H9 (cell line): ENCODE measurements around the gene CTDSPL2. TPM values are rescaled to one million over a fixed set of nuclear protein-coding genes. Genes with fewer than 3 reads are reported as not detected.

Experiments
- DNase-seq: peaks from one replicate; pipeline ENCODE4 v3.0.0-alpha.2; 2017
- H2AFZ ChIP-seq: one replicate; pipeline ENCODE4 v1.6.1; 2013; ENCODE audit warnings: mild to moderate bottlenecking, low read length, control low read depth, moderate library complexity
- H2AK5ac ChIP-seq: 2 replicates; pipeline ENCODE4 v1.6.1; 2013; ENCODE audit warnings: low read length, control low read depth, mixed read lengths; ENCODE audit not compliant: insufficient read length
- H2BK120ac ChIP-seq: one replicate; pipeline ENCODE4 v1.6.1; 2013; ENCODE audit warnings: low read depth, mild to moderate bottlenecking, low read length, control low read depth, inconsistent platforms; ENCODE audit not compliant: poor library complexity, severe bottlenecking
- H2BK12ac ChIP-seq: 2 replicates; pipeline ENCODE4 v1.6.1; 2013; ENCODE audit warnings: low read length, control low read depth, mixed read lengths, low read depth; ENCODE audit not compliant: insufficient read length
- H2BK15ac ChIP-seq: 2 replicates; pipeline ENCODE4 v1.6.1; 2013; ENCODE audit warnings: low read depth, low read length, control low read depth
- H2BK20ac ChIP-seq: one replicate; pipeline ENCODE4 v1.6.1; 2013; ENCODE audit warnings: low read depth, mild to moderate bottlenecking, low read length, control low read depth, inconsistent platforms; ENCODE audit not compliant: poor library complexity, severe bottlenecking
- H2BK5ac ChIP-seq: 2 replicates; pipeline ENCODE4 v1.6.1; 2013; ENCODE audit warnings: low read length, control low read depth, mixed read lengths; ENCODE audit not compliant: insufficient read length
- H3K14ac ChIP-seq: 2 replicates; pipeline ENCODE4 v1.6.1; 2013; ENCODE audit warnings: low read length, control low read depth; ENCODE audit not compliant: insufficient read depth
- H3K18ac ChIP-seq: 2 replicates; pipeline ENCODE4 v1.6.1; 2013; ENCODE audit warnings: low read depth, mild to moderate bottlenecking, mixed read lengths, low read length, control low read depth; ENCODE audit not compliant: insufficient read length
- H3K23ac ChIP-seq: 2 replicates; pipeline ENCODE4 v1.6.1; 2013; ENCODE audit warnings: low read length, control low read depth, mixed read lengths, low read depth; ENCODE audit not compliant: insufficient read length
- H3K23me2 ChIP-seq: 2 replicates; pipeline ENCODE4 v1.6.1; 2013; ENCODE audit warnings: low read depth, mild to moderate bottlenecking, mixed read lengths, low read length, control low read depth; ENCODE audit not compliant: insufficient read length, poor library complexity, severe bottlenecking
- H3K27ac ChIP-seq: 2 replicates; pipeline ENCODE4 v1.5.1; 2013; ENCODE audit warnings: low read length, control low read depth, mixed read lengths, low read depth; ENCODE audit not compliant: insufficient read length
- H3K27me3 ChIP-seq: 2 replicates; pipeline ENCODE4 v1.6.1; 2013; ENCODE audit warnings: low read length, control low read depth, inconsistent platforms; ENCODE audit not compliant: insufficient read depth
- H3K4ac ChIP-seq: 2 replicates; pipeline ENCODE4 v1.6.1; 2013; ENCODE audit warnings: low read depth, mild to moderate bottlenecking, control low read depth, inconsistent platforms, low read length, moderate library complexity
- H3K4me1 ChIP-seq: 2 replicates; pipeline ENCODE4 v1.6.1; 2013; ENCODE audit warnings: low read length, control low read depth, inconsistent platforms; ENCODE audit not compliant: insufficient read depth
- H3K4me2 ChIP-seq: 2 replicates; pipeline ENCODE4 v1.6.1; 2013; ENCODE audit warnings: low read length, control low read depth, mixed read lengths; ENCODE audit not compliant: insufficient read length, insufficient read depth
- H3K56ac ChIP-seq: 2 replicates; pipeline ENCODE4 v1.6.1; 2013; ENCODE audit warnings: low read depth, mild to moderate bottlenecking, mixed read lengths, low read length, control low read depth; ENCODE audit not compliant: insufficient read length
- H3K79me1 ChIP-seq: 2 replicates; pipeline ENCODE4 v1.6.1; 2013; ENCODE audit warnings: low read depth, mild to moderate bottlenecking, moderate library complexity, low read length, control low read depth, inconsistent platforms; ENCODE audit not compliant: insufficient read depth, poor library complexity, severe bottlenecking
- H3K79me2 ChIP-seq: 2 replicates; pipeline ENCODE4 v1.6.1; 2013; ENCODE audit warnings: low read length, control low read depth, inconsistent platforms; ENCODE audit not compliant: insufficient read depth
- H3K9ac ChIP-seq: 2 replicates; pipeline ENCODE4 v1.6.1; 2013; ENCODE audit warnings: low read length, control low read depth, mixed read lengths; ENCODE audit not compliant: insufficient read length; ENCODE audit errors: extremely low read depth
- H3K9me3 ChIP-seq: one replicate; pipeline ENCODE4 v1.6.1; 2013; ENCODE audit warnings: low read depth, low read length, inconsistent platforms; ENCODE audit not compliant: control insufficient read depth
- H3T11ph ChIP-seq: one replicate; pipeline ENCODE4 v1.6.1; 2013; ENCODE audit warnings: mild to moderate bottlenecking, low read length, control low read depth, inconsistent platforms
- H4K20me1 ChIP-seq: one replicate; pipeline ENCODE4 v1.6.1; 2013; ENCODE audit not compliant: control insufficient read depth, insufficient read length, insufficient read depth
- H4K5ac ChIP-seq: 2 replicates; pipeline ENCODE4 v1.6.1; 2013; ENCODE audit warnings: low read depth, mild to moderate bottlenecking, mixed read lengths, low read length, control low read depth; ENCODE audit not compliant: insufficient read length
- H4K8ac ChIP-seq: replicated peaks from 2 replicates; pipeline ENCODE4 v1.6.1; 2013; ENCODE audit warnings: low read length, control low read depth, mixed read lengths, low read depth; ENCODE audit not compliant: insufficient read length
- H4K91ac ChIP-seq: 2 replicates; pipeline ENCODE4 v1.6.1; 2013; ENCODE audit warnings: low read depth, mild to moderate bottlenecking, moderate library complexity, mixed read lengths, low read length, control low read depth; ENCODE audit not compliant: insufficient read length
- H3K27ac Mint-ChIP-seq, 3 experiments: 2 replicates in 2 of 3; 3 replicates in 1 of 3; pipeline ENCODE4 v1.8.0; 2020 to 2021; ENCODE audit warnings: mixed read lengths in 3 of 3, mild to moderate bottlenecking in 1 of 3, moderate library complexity in 1 of 3
- H3K27me3 Mint-ChIP-seq: 2 replicates; pipeline ENCODE4 v1.8.0; 2021; ENCODE audit warnings: low read depth, mild to moderate bottlenecking, moderate library complexity, mixed read lengths
- H3K36me3 Mint-ChIP-seq, 3 experiments: 2 replicates in 2 of 3; 3 replicates in 1 of 3; pipeline ENCODE4 v1.8.0; 2020 to 2021; ENCODE audit warnings: low read depth in 3 of 3, mixed read lengths in 3 of 3; ENCODE audit not compliant: insufficient read depth in 1 of 3
- H3K4me1 Mint-ChIP-seq, 2 experiments: 2 replicates each; pipeline ENCODE4 v1.8.0; 2020; ENCODE audit warnings: mixed read lengths in 2 of 2
- H3K4me3 Mint-ChIP-seq, 2 experiments: 2 replicates in 1 of 2; 3 replicates in 1 of 2; pipeline ENCODE4 v1.8.0; 2020 to 2021; ENCODE audit warnings: mild to moderate bottlenecking in 2 of 2, mixed read lengths in 2 of 2, moderate library complexity in 1 of 2
- H3K9me3 Mint-ChIP-seq, 2 experiments: 2 replicates in 1 of 2; 3 replicates in 1 of 2; pipeline ENCODE4 v1.8.0; 2020; ENCODE audit warnings: mild to moderate bottlenecking in 2 of 2, mixed read lengths in 2 of 2, moderate library complexity in 1 of 2
- WGBS: extraction: QIAGEN DNeasy Blood & Tissue Kit; methylation state at CpG from one replicate; pipeline ENCODE4 v1.1.7; 2013; ENCODE audit warnings: missing lambda C conversion rate, low lambda C conversion rate, mixed read lengths; ENCODE audit not compliant: insufficient read length; ENCODE audit errors: extremely low coverage; 5-methylcytosine and 5-hydroxymethylcytosine counted together
- total RNA-seq: library from RNA; stranded (reverse); gene quantifications from 2 replicates; pipeline ENCODE4 v1.2.1, GENCODE V29; 2021
- TF ChIP-seq, protein P1 (sequence below): fragments of 200-600 bp; sonication (generic); conservative IDR thresholded peaks from 3 replicates; pipeline ENCODE4 v1.8.0; 2021; ENCODE audit warnings: antibody characterized with exemption, mild to moderate bottlenecking

CTDSPL2 gene
- total RNA-seq, 1 experiment from 2014 or later, result 78.8 TPM

GRCh38 chr15:44414001-44414400 lies 13.4 kb upstream of the CTDSPL2 start:
- no peak overlapping the region for H3K27ac Mint-ChIP-seq
- H3K23ac ChIP-seq, result no peak overlapping the region
- no CpG with 5 or more reads among the region's 3 CpGs for WGBS
- no peak overlapping the region for H3K4me3 Mint-ChIP-seq
- no peak overlapping the region for H2BK20ac ChIP-seq
- H3K36me3 Mint-ChIP-seq, result peaks cover 0 to 2% (median 0%) of the 10 kb centered on the region in 3 experiments; a peak in 3 of 7 replicates
- H3K4me2 ChIP-seq, result no peak overlapping the region
- no peaks in the 10 kb centered on the region for H3K9me3 ChIP-seq
- TF ChIP-seq, protein P1, sequence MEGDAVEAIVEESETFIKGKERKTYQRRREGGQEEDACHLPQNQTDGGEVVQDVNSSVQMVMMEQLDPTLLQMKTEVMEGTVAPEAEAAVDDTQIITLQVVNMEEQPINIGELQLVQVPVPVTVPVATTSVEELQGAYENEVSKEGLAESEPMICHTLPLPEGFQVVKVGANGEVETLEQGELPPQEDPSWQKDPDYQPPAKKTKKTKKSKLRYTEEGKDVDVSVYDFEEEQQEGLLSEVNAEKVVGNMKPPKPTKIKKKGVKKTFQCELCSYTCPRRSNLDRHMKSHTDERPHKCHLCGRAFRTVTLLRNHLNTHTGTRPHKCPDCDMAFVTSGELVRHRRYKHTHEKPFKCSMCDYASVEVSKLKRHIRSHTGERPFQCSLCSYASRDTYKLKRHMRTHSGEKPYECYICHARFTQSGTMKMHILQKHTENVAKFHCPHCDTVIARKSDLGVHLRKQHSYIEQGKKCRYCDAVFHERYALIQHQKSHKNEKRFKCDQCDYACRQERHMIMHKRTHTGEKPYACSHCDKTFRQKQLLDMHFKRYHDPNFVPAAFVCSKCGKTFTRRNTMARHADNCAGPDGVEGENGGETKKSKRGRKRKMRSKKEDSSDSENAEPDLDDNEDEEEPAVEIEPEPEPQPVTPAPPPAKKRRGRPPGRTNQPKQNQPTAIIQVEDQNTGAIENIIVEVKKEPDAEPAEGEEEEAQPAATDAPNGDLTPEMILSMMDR, result no peak
- no peak overlapping the region for H2BK15ac ChIP-seq
- no peak overlapping the region for H3K56ac ChIP-seq
- H2AFZ ChIP-seq, result no peak overlapping the region
- no peaks in the 10 kb centered on the region for H3K23me2 ChIP-seq
- no peaks in the 10 kb centered on the region for H3K79me2 ChIP-seq
- H4K91ac ChIP-seq, result no peak overlapping the region
- no peak overlapping the region for H2BK12ac ChIP-seq
- H2AK5ac ChIP-seq, result no peak overlapping the region
- no peak overlapping the region for H2BK5ac ChIP-seq
- H3T11ph ChIP-seq, result no peak overlapping the region
- H3K27me3 Mint-ChIP-seq, result no peaks in the 10 kb centered on the region
- H4K20me1 ChIP-seq, result no peaks in the 10 kb centered on the region
- H3K14ac ChIP-seq, result no peak overlapping the region
- H3K4me1 ChIP-seq, result no peaks in the 10 kb centered on the region
- H4K8ac ChIP-seq, result no peak overlapping the region
- DNase-seq, result no peak
- no peaks in the 10 kb centered on the region for H3K79me1 ChIP-seq
- no peak overlapping the region for H3K4ac ChIP-seq
- H3K9ac ChIP-seq, result no peak overlapping the region
- no peak overlapping the region for H3K27ac ChIP-seq
- no peaks in the 10 kb centered on the region for H3K4me1 Mint-ChIP-seq
- no peaks in the 10 kb centered on the region; a peak in 2 of 5 replicates for H3K9me3 Mint-ChIP-seq
- no peaks in the 10 kb centered on the region for H3K27me3 ChIP-seq
- H2BK120ac ChIP-seq, result no peak overlapping the region
- H3K18ac ChIP-seq, result no peak overlapping the region
- no peak overlapping the region for H4K5ac ChIP-seq
